GM20000 (cell line): ENCODE data around the gene RAB11FIP3.
"Not testable (repeated sequence)": the region's sequence is repeated elsewhere in the genome, so short reads cannot be mapped to it uniquely, and the experiment has no call there.

Experiments used
- DNase-seq: peaks from one replicate; pipeline ENCODE4 v3.0.0; 2012; ENCODE audit warnings: low spot score
- CTCF ChIP-seq: IDR thresholded peaks from 2 replicates; pipeline ENCODE4 v1.5.1; 2012; ENCODE audit warnings: mild to moderate bottlenecking, control low read depth; ENCODE audit errors: extremely low read depth, missing control alignments

Gene RAB11FIP3

GRCh38 chr16:499924-500323 lies 74.5 kb downstream of the RAB11FIP3 start:
- TF ChIP-seq CTCF: no peak
- DNase-seq: no peak

GRCh38 chr16:500709-501108 lies 75.3 kb downstream of the RAB11FIP3 start:
- DNase-seq: no peak
- TF ChIP-seq CTCF: no peak

GRCh38 chr16:502179-502943 lies 76.9 kb downstream of the RAB11FIP3 start:
- no peak for TF ChIP-seq CTCF
- no peak for DNase-seq

- no peak for DNase-seq
- TF ChIP-seq CTCF: no peak
Measured at GRCh38 chr16:503150-504071, 78.0 kb downstream of the RAB11FIP3 start.

- TF ChIP-seq CTCF: no peak
- no peak for DNase-seq
Measured at GRCh38 chr16:505479-506245, 80.2 kb downstream of the RAB11FIP3 start.

- DNase-seq: no peak
- no peak for TF ChIP-seq CTCF
Measured at GRCh38 chr16:506246-506546, 80.7 kb downstream of the RAB11FIP3 start.

- DNase-seq: not testable (repeated sequence)
Measured at GRCh38 chr16:507527-507926, 82.1 kb downstream of the RAB11FIP3 start.
